GM18870 (cell line): ENCODE measurements around the gene FOSL2.

Experiments used
- ATAC-seq: cut with Tn5 transposase; IDR thresholded peaks from one replicate; pipeline ENCODE4 v1.9.1; 2021; ENCODE audit warnings: moderate library complexity; ENCODE audit not compliant: unreplicated experiment

Gene FOSL2

GRCh38 chr2:28429636-28430376, 37.1 kb downstream of the FOSL2 start:
- ATAC-seq = no peak

- ATAC-seq = no peak
Observed at GRCh38 chr2:28430377-28430765, 37.7 kb downstream of the FOSL2 start.

- no peak for ATAC-seq
Observed at GRCh38 chr2:28430788-28431418, 38.2 kb downstream of the FOSL2 start.

DNA sequence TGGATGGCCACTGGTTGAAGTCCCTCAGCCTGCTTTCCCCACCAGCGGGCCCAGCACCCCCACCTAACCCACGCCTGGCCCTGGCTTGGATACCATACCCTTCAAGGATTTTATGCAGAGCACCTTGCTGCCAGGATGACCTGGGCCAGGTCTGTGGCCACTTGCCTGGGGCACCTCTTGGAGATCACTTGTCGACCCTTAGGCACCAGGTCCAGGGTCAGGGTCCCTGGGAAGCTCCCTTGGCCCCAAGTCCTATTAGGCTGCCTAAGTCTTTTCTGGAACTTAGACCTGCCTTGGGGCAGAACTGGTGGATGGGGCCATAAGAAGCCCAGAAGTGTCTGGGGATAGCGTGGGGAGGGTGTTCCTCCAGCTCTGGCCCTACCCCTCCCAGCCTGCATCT, 39.1 kb downstream of the FOSL2 start:
- no peak for ATAC-seq

GRCh38 chr2:28432362-28432761, 39.7 kb downstream of the FOSL2 start:
- no peak for ATAC-seq

- no peak for ATAC-seq
Observed at GRCh38 chr2:28433215-28433614, 40.6 kb downstream of the FOSL2 start.

GRCh38 chr2:28433935-28434599, 41.4 kb downstream of the FOSL2 start:
- ATAC-seq = no peak

- no peak for ATAC-seq
Observed at GRCh38 chr2:28434600-28434989, 41.9 kb downstream of the FOSL2 start.

DNA sequence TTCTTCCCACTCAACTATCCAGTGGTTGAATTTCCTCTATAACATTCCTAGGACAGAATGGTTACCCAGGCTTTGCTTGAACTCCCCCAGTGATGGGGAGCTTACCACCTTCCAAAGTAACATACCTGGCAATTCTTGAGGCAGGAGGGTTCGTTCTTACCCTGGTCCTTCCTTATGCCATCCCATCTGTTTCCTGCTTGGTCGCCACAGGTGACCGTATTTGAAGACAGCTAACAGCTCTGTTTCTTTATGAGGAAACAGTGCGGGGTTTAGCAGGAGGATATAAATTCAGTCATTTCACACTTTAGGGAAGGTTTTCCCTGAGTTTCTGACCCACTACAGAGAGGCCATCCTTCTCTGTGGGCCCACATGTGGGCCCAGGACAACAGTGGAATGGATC, 42.6 kb downstream of the FOSL2 start:
- no peak for ATAC-seq

- no peak for ATAC-seq
Observed at GRCh38 chr2:28435814-28436351, 43.2 kb downstream of the FOSL2 start.

DNA sequence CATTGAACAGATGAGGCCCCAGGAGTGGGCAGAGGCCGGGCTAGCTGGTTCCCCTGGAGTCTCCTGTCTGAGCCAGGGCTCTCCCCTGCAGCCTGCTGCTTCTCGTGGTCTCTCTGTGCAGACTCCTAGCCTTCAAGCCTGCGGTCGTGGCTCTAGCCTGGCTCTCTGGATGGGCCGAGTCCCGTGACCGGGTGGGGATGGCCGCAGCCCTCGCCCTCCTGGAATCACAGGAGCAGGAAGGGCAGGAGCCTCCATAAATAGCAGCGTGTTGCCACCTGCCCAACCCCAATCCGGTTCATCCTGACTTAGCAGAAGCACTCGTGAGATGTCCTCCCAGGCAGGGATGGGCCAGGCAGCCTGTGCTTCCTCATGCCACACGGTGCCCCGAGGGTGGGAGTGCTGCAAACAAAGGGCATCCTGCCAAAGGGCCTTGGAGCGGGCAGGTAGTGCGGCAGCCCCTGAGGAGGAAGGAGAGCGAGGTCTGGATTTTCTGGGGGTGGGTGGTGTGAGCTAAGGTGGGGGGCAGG, 43.9 kb downstream of the FOSL2 start:
- no peak for ATAC-seq

DNA sequence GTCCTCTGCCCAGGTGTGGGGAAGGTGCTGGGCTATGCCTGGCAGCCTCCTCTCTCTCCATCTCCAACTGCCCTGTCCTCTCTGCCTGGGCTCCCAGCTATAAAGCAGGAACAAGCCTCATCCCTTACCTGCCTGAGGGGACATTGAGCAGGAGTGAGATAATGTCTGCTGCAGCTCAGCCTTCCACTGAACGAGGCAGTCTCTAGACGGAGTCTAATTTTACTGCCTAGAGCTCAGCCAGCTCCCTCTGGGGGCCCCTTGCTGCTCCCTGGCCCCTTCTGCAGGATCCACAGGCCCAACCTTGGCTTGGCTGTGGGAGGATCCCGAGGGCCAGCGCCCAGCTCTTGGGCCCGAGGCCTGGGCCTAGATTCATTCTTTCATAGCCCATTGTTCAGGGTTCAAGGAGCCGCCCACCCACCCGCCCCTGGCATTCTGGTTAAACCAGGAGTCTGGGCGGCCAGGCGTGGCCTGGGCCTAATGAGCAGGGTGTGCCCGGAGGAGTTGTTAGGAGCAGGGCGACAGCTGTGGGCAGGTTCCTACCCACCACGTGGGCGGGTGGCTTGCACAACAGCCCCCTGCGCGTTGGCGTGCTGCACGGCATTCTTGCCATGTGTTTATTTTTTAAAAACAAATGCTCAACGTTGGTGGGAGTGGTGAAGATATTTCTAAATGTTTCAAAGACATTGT, 44.6 kb downstream of the FOSL2 start:
- no peak for ATAC-seq

GRCh38 chr2:28437918-28438317, 45.3 kb downstream of the FOSL2 start:
- ATAC-seq = no peak

DNA sequence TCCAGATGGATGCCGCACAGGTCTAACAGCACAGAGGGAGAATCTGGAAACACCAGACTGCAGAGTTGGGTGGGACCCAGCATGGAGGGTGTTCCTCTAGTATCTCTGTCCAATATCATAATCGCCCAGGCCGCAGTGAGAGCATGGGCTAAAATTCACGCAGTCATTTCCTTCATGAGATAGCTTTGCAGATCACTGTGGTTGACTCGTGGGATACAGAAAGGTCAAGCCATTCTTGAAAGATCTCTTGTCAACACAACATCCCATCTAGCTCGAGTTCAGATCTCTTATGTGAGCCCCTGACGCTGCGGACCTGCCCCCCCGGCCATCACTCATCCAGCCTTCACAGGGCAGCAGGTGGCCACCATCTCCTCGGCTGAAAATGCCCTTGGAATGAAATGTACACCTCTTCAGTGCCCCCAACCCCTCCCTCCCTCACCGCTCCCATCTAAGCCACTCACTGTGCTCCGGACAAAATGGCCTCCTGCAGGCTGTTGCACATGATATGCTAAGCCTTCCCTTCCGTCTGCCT, 45.9 kb downstream of the FOSL2 start:
- no peak for ATAC-seq

- no peak for ATAC-seq
Observed at GRCh38 chr2:28439127-28439526, 46.5 kb downstream of the FOSL2 start.

GRCh38 chr2:28439763-28440162, 47.1 kb downstream of the FOSL2 start:
- no peak for ATAC-seq

- ATAC-seq = no peak
Observed at GRCh38 chr2:28442328-28442727, 49.7 kb downstream of the FOSL2 start.

GRCh38 chr2:28444956-28445355, 52.3 kb downstream of the FOSL2 start:
- no peak for ATAC-seq

DNA sequence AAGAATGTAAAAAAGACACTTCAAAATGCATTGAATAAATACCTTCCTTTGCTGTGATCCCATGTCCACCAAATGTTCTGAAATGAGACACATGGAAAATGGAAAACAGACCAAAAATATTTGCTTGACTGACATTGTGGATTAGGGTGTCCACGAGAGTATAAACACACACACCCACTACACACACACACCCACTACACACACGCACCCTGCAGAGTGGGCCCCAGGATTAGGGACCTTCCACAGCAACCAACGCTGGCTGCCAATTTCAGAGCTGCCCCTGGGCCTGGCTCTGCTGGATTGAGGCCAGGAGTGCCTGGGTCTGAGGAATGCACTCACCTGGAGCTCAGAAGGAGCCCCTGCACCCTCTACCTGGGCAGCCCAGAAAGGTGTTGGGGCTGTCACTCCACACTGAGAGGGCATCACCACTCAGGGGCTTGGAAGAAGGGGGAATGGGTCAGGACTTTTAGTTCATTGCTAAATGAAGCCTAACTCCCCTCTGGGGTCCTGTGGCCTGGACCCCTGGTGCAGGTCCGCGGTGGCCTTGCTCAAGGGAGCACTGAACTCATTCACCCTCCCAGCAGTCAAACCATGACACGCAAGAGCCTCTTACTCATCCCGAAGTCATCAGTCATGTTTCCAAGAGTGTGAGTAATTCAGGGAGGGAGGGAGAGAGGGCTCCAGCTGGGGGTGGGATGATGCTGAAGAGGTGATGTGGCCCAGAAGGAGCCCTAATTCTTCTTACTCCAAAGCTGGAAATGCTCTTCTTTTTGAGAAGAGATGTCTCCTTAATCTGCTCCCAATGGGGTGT, 53.0 kb downstream of the FOSL2 start:
- ATAC-seq = no peak

GRCh38 chr2:28446531-28446930, 53.9 kb downstream of the FOSL2 start:
- ATAC-seq = no peak
